COLO829 (cell line): ENCODE results near the gene SNED1.

Experiments
- DNase-seq: peaks from one replicate; pipeline ENCODE4 v3.0.0; 2012; ENCODE audit warnings: low spot score

The SNED1 gene

GRCh38 chr2:241132538-241133435 lies 134.4 kb downstream of the SNED1 start:
- no peak for DNase-seq

- no peak for DNase-seq
These were observed 135.0 kb downstream of the SNED1 start for GRCh38 chr2:241133436-241133820.

GRCh38 chr2:241134711-241135110 lies 136.3 kb downstream of the SNED1 start:
- no peak for DNase-seq

GRCh38 chr2:241135737-241136136 lies 137.3 kb downstream of the SNED1 start:
- no peak for DNase-seq

- no peak for DNase-seq
These were observed 137.8 kb downstream of the SNED1 start for GRCh38 chr2:241136191-241136590.

GRCh38 chr2:241136661-241137260 lies 138.3 kb downstream of the SNED1 start:
- DNase-seq, result no peak

GRCh38 chr2:241137276-241138190 lies 139.1 kb downstream of the SNED1 start:
- DNase-seq, result no peak

GRCh38 chr2:241138471-241138870 lies 140.1 kb downstream of the SNED1 start:
- DNase-seq, result no peak

GRCh38 chr2:241139531-241140444 lies 141.4 kb downstream of the SNED1 start:
- no peak for DNase-seq

GRCh38 chr2:241140445-241140840 lies 142.0 kb downstream of the SNED1 start:
- DNase-seq, result no peak

- no peak for DNase-seq
These were observed 142.9 kb downstream of the SNED1 start for GRCh38 chr2:241141214-241141770.

GRCh38 chr2:241142063-241142462 lies 143.6 kb downstream of the SNED1 start:
- no peak for DNase-seq

- DNase-seq, result no peak
These were observed 144.2 kb downstream of the SNED1 start for GRCh38 chr2:241142593-241142992.
